K562 (cell line): ENCODE measurements around the gene PIK3CG. TPM values are rescaled to one million over a fixed set of nuclear protein-coding genes. Genes with fewer than 3 reads are reported as not detected.

Experiments used
- CBX1 ChIP-seq: sonication (generic); IDR thresholded peaks from 2 replicates; pipeline ENCODE4 v1.6.1; 2016; ENCODE audit warnings: antibody characterized with exemption, low read depth, mild to moderate bottlenecking
- CBX5 ChIP-seq: IDR thresholded peaks from 2 replicates; pipeline ENCODE4 v1.6.1; 2014; ENCODE audit warnings: low read depth, borderline replicate concordance
- EZH2 ChIP-seq: IDR thresholded peaks from 2 replicates; pipeline ENCODE4 v1.6.1; 2012; ENCODE audit warnings: low read depth, mild to moderate bottlenecking, inconsistent platforms, low read length, borderline replicate concordance
- HMGN3 ChIP-seq: IDR thresholded peaks from 2 replicates; pipeline ENCODE4 v1.6.1; 2011; ENCODE audit warnings: borderline replicate concordance, low read depth, mild to moderate bottlenecking, mixed read lengths, low read length; ENCODE audit not compliant: insufficient read length; ENCODE audit errors: extremely low read depth
- NFYB ChIP-seq: IDR thresholded peaks from 2 replicates; pipeline ENCODE4 v1.6.1; 2011; ENCODE audit warnings: mild to moderate bottlenecking, moderate library complexity; ENCODE audit not compliant: insufficient read length; ENCODE audit errors: extremely low read depth
- POLR2H ChIP-seq: IDR thresholded peaks from 2 replicates; pipeline ENCODE4 v1.6.1; 2016; ENCODE audit warnings: missing genetic modification characterization, low read depth, mild to moderate bottlenecking, control low read depth, missing compliant biosample characterization, moderate library complexity
- SMAD1 ChIP-seq: fragments of 150-350 bp; IDR thresholded peaks from 2 replicates; pipeline ENCODE4 v1.6.1; 2014; ENCODE audit warnings: low read length, low read depth; ENCODE audit not compliant: partially characterized antibody
- SRSF3 ChIP-seq: fragments of 200-400 bp; formaldehyde crosslinking; IDR thresholded peaks from 2 replicates; pipeline ENCODE4 v1.6.1; 2016; ENCODE audit warnings: mild to moderate bottlenecking, low read length, moderate library complexity; ENCODE audit not compliant: insufficient read depth
- SRSF9 ChIP-seq: fragments of 200-400 bp; formaldehyde crosslinking; IDR thresholded peaks from 2 replicates; pipeline ENCODE4 v1.6.1; 2017; ENCODE audit warnings: low read depth, low read length, borderline replicate concordance
- ZNF217 ChIP-seq: sonication (generic); formaldehyde crosslinking; IDR thresholded peaks from 2 replicates; pipeline ENCODE4 v1.8.0; 2022; ENCODE audit warnings: mild to moderate bottlenecking, missing genetic modification reagents
- ZNF253 ChIP-seq: fragments of 250-450 bp; sonication (Bioruptor Pico); conservative IDR thresholded peaks from 2 replicates; pipeline ENCODE4 v1.6.1; 2021; ENCODE audit warnings: mild to moderate bottlenecking
- polyA plus RNA-seq, 8 experiments: library from polyadenylated mRNA; depleted of rRNA in 4 of 8; stranded (reverse) in 5 of 8; unstranded in 3 of 8; fragments of >200 nt; fragmentation: Nextera tagmentation in 2 of 8; fragmentation: Illumina TruSeq in 1 of 8; extraction: Ambion mirVana in 2 of 8; extraction: Trizol in 1 of 8; gene quantifications; 2 replicates each; pipeline versions ENCODE4 v1.2.1 to v1.2.3, GENCODE V29; 2011 to 2014; ENCODE audit warnings: inconsistent platforms in 1 of 8, missing spikeins in 1 of 8
- total RNA-seq, 7 experiments: library from RNA; depleted of rRNA in 6 of 7; stranded (reverse); fragments of >200 nt in 6 of 7; fragmentation: Illumina TruSeq in 2 of 7; extraction: Trizol in 2 of 7; gene quantifications; 2 replicates each; pipeline versions ENCODE4 v1.2.1 to v1.2.3, GENCODE V29; 2011 to 2021; ENCODE audit warnings: low replicate concordance in 1 of 7
- TF ChIP-seq, protein P1 (sequence below): fragments of 450-650 bp; IDR thresholded peaks from 2 replicates; pipeline ENCODE4 v1.6.1; 2017; ENCODE audit warnings: antibody characterized with exemption, mild to moderate bottlenecking
- TF ChIP-seq, protein P2 (sequence below): fragments of 450-650 bp; IDR thresholded peaks from 2 replicates; pipeline ENCODE4 v1.7.0; 2016; ENCODE audit warnings: borderline replicate concordance
- TF ChIP-seq, protein P3 (sequence below): sonication (generic); formaldehyde crosslinking; IDR thresholded peaks from 2 replicates; pipeline ENCODE4 v1.8.0; 2022; ENCODE audit warnings: missing genetic modification reagents, mild to moderate bottlenecking, borderline replicate concordance

Gene PIK3CG
- total and polyA plus RNA-seq, 9 of the 15 experiments (the other 6 are each of a cell fraction or from before 2014, with no cell fraction given), result 5.3 to 42.5 (median 29.0) TPM

DNA sequence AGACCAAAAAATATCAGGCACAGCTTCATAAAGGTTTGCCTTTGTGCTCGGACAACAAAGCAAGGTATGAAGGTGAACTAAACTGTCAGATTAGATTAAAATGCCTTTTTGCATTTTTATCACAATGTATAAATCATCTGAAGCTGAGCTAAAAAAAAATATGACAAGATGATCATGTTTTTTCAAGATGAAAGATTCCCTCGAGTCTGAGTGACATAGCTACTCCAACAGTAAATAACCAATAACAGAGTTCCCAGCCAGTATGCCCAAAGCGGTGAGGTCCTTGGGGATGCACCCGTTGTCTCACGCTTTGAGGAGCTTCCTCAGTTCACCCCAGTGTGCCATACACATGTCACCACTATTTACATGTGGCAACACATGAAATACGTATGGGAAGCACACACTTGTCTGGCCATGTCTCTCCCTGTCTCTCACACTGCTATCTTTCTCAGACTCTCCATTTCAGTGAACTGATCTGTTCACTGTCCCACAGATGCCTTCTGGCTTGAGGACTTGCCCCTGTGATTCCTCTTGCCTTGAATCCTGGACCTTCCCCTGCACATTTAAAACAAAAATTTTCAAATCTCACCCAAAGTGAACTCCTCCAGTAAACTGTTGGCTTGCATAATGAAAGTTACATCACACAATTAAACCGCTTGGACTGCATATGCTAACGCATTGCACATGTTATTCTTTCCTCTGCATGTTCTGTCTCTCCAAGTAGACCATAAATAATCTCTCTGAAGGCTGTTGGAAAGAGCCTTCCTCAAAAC, 2.6 kb upstream of the PIK3CG start (continued):
- TF ChIP-seq, protein P1, sequence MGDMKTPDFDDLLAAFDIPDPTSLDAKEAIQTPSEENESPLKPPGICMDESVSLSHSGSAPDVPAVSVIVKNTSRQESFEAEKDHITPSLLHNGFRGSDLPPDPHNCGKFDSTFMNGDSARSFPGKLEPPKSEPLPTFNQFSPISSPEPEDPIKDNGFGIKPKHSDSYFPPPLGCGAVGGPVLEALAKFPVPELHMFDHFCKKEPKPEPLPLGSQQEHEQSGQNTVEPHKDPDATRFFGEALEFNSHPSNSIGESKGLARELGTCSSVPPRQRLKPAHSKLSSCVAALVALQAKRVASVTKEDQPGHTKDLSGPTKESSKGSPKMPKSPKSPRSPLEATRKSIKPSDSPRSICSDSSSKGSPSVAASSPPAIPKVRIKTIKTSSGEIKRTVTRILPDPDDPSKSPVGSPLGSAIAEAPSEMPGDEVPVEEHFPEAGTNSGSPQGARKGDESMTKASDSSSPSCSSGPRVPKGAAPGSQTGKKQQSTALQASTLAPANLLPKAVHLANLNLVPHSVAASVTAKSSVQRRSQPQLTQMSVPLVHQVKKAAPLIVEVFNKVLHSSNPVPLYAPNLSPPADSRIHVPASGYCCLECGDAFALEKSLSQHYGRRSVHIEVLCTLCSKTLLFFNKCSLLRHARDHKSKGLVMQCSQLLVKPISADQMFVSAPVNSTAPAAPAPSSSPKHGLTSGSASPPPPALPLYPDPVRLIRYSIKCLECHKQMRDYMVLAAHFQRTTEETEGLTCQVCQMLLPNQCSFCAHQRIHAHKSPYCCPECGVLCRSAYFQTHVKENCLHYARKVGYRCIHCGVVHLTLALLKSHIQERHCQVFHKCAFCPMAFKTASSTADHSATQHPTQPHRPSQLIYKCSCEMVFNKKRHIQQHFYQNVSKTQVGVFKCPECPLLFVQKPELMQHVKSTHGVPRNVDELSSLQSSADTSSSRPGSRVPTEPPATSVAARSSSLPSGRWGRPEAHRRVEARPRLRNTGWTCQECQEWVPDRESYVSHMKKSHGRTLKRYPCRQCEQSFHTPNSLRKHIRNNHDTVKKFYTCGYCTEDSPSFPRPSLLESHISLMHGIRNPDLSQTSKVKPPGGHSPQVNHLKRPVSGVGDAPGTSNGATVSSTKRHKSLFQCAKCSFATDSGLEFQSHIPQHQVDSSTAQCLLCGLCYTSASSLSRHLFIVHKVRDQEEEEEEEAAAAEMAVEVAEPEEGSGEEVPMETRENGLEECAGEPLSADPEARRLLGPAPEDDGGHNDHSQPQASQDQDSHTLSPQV, result 0 out of 2 replicates have a peak, but pooled peaks have one; percentile 29
- no peak for TF ChIP-seq SMAD1
- TF ChIP-seq, protein P2, sequence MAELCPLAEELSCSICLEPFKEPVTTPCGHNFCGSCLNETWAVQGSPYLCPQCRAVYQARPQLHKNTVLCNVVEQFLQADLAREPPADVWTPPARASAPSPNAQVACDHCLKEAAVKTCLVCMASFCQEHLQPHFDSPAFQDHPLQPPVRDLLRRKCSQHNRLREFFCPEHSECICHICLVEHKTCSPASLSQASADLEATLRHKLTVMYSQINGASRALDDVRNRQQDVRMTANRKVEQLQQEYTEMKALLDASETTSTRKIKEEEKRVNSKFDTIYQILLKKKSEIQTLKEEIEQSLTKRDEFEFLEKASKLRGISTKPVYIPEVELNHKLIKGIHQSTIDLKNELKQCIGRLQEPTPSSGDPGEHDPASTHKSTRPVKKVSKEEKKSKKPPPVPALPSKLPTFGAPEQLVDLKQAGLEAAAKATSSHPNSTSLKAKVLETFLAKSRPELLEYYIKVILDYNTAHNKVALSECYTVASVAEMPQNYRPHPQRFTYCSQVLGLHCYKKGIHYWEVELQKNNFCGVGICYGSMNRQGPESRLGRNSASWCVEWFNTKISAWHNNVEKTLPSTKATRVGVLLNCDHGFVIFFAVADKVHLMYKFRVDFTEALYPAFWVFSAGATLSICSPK, result no peak
- TF ChIP-seq ZNF253 (CRISPR knock-in tag), result no peak
- TF ChIP-seq SRSF9, result no peak
- TF ChIP-seq SRSF3, result no peak
- no peak for TF ChIP-seq ZNF217 (CRISPR knock-in tag)
- TF ChIP-seq CBX1, result no peak
- TF ChIP-seq, protein P3, sequence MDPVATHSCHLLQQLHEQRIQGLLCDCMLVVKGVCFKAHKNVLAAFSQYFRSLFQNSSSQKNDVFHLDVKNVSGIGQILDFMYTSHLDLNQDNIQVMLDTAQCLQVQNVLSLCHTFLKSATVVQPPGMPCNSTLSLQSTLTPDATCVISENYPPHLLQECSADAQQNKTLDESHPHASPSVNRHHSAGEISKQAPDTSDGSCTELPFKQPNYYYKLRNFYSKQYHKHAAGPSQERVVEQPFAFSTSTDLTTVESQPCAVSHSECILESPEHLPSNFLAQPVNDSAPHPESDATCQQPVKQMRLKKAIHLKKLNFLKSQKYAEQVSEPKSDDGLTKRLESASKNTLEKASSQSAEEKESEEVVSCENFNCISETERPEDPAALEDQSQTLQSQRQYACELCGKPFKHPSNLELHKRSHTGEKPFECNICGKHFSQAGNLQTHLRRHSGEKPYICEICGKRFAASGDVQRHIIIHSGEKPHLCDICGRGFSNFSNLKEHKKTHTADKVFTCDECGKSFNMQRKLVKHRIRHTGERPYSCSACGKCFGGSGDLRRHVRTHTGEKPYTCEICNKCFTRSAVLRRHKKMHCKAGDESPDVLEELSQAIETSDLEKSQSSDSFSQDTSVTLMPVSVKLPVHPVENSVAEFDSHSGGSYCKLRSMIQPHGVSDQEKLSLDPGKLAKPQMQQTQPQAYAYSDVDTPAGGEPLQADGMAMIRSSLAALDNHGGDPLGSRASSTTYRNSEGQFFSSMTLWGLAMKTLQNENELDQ (CRISPR knock-in tag), result no peak
- TF ChIP-seq HMGN3, result no peak
- no peak for TF ChIP-seq NFYB
- no peak for TF ChIP-seq POLR2H (tag)
- TF ChIP-seq CBX5, result no peak
- TF ChIP-seq EZH2, result no peak
